CD4-positive, alpha-beta T cell (primary cell): ENCODE data around the gene NLK. TPM values are rescaled to one million over a fixed set of nuclear protein-coding genes. Genes with fewer than 3 reads are reported as not detected.

Experiments used
- ATAC-seq: fragments of 200-7000 bp; cut with Tn5 transposase; one replicate; pipeline ENCODE4 v1.10.0; 2022; ENCODE audit warnings: mild to moderate bottlenecking; ENCODE audit not compliant: poor library complexity
- CTCF ChIA-PET: fragments of 350-600 bp; sonication (Branson Sonifier 250); formaldehyde crosslinking; loops from one replicate; lab custom pipeline; 2021; ENCODE audit warnings: antibody characterized with exemption, inconsistent platforms; lab: Charles Lee
- POLR2A ChIA-PET: fragments of 350-600 bp; sonication (Branson Sonifier 250); formaldehyde crosslinking; loops from one replicate; lab custom pipeline; 2021; ENCODE audit warnings: antibody characterized with exemption, inconsistent platforms; lab: Charles Lee
- DNase-seq, 14 experiments: peaks; one replicate each; pipeline ENCODE4 v3.0.0-alpha.2; 2013 to 2020; ENCODE audit warnings: mixed read lengths in 2 of 14
- H3K27ac ChIP-seq, 2 donors: one replicate each; pipeline versions ENCODE4 v1.5.1 to v1.7.0; 2013; ENCODE audit warnings: low read length in 2 of 2, low read depth in 1 of 2, mild to moderate bottlenecking in 1 of 2
- H3K27me3 ChIP-seq, 2 experiments: 1 replicate in 1 of 2; 2 replicates in 1 of 2; pipeline versions ENCODE4 v1.6.1 to v1.7.0; 2013; ENCODE audit warnings: low read length in 2 of 2, control low read depth in 1 of 2, mild to moderate bottlenecking in 1 of 2, moderate library complexity in 1 of 2; ENCODE audit not compliant: insufficient read depth in 2 of 2, control insufficient read depth in 1 of 2
- H3K36me3 ChIP-seq: one replicate; pipeline ENCODE4 v1.6.1; 2013; ENCODE audit warnings: low read length, control low read depth; ENCODE audit not compliant: insufficient read depth
- H3K4me1 ChIP-seq: one replicate; pipeline ENCODE4 v1.6.1; 2013; ENCODE audit warnings: low read length, control low read depth; ENCODE audit not compliant: insufficient read depth
- H3K4me3 ChIP-seq: one replicate; pipeline ENCODE4 v1.5.1; 2013; ENCODE audit warnings: mild to moderate bottlenecking, low read length, moderate library complexity
- H3K9me3 ChIP-seq, 2 experiments: 1 replicate in 1 of 2; 2 replicates in 1 of 2; pipeline versions ENCODE4 v1.6.1 to v1.7.0; 2013; ENCODE audit warnings: low read length in 2 of 2, mild to moderate bottlenecking in 2 of 2, control low read depth in 1 of 2, moderate library complexity in 1 of 2; ENCODE audit not compliant: control insufficient read depth in 1 of 2, insufficient read depth in 1 of 2
- H3K27ac Mint-ChIP-seq: one replicate; pipeline ENCODE4 v1.8.0; 2020; ENCODE audit warnings: mixed read lengths
- H3K27me3 Mint-ChIP-seq: one replicate; pipeline ENCODE4 v1.8.0; 2021; ENCODE audit warnings: mixed read lengths
- H3K36me3 Mint-ChIP-seq: one replicate; pipeline ENCODE4 v1.8.0; 2021; ENCODE audit warnings: low read depth, mixed read lengths
- H3K4me1 Mint-ChIP-seq: one replicate; pipeline ENCODE4 v1.8.0; 2021; ENCODE audit warnings: low read depth, mixed read lengths
- H3K4me3 Mint-ChIP-seq: one replicate; pipeline ENCODE4 v1.8.0; 2020; ENCODE audit warnings: mild to moderate bottlenecking, mixed read lengths
- H3K9me3 Mint-ChIP-seq: one replicate; pipeline ENCODE4 v1.8.0; 2020; ENCODE audit warnings: mixed read lengths
- intact Hi-C, 2 experiments: fragments of 100-400 bp; cut with DNase I in 1 of 2; cut with micrococcal nuclease in 1 of 2; formaldehyde crosslinking; loops; one replicate each; pipeline versions ENCODE4 v1.15.1 to v1.9.0; 2023 to 2025; cut with DNase I, micrococcal nuclease
- total RNA-seq, 174 experiments: library from RNA in 2 of 174; stranded (reverse) in 2 of 174; gene quantifications; one replicate each; pipeline ENCODE4 v1.2.3 and lab custom pipeline; 2021 to 2026
- TF ChIP-seq, protein P1 (sequence below): fragments of 200-600 bp; IDR thresholded peaks from one replicate; pipeline ENCODE4 v1.8.0; 2022; ENCODE audit warnings: antibody characterized with exemption, mild to moderate bottlenecking

The NLK gene
- total RNA-seq, 2 experiments from 2014 or later, result 6.8 to 7.7 TPM

DNA sequence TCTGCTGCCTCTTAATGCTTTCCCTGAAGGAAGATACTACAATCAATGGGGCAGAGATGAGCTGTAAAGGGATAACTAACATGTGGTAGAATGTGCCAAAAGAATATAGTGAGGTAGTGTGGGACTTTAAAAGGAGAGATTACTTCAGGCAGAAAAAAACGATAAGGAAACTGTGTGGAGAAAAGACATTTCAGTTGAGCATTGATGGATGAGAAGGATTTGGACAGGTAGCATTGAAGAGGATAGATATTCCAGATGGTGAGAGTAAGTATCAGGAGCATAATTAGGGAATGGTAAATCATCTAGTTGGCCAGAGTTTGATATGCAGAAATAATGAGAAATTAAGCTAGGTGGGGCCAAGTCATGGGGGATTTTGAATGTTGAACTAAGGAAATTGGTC, 97.3 kb downstream of the NLK start:
- ChIA-PET CTCF (interaction anchor here (1.2 to 2.4 kb wide), 2 partner anchors 10 to 39 kb away, joined by 3 to 9 read pairs; no protein-coding TSS in a partner anchor), POLR2A (no interaction called here)
- intact Hi-C loops, result no loop called here
- Histone ChIP-seq H3K4me3 (no peak overlapping the region), H3K27me3 (no peaks in the 10 kb centered on the region), H3K9me3 (no peaks in the 10 kb centered on the region), H3K27ac (no peak overlapping the region), H3K4me1 (no peaks in the 10 kb centered on the region), H3K36me3 (no peaks in the 10 kb centered on the region)
- H3K36me3 Mint-ChIP-seq, result peaks cover 39% of the 10 kb centered on the region
- TF ChIP-seq, protein P1, sequence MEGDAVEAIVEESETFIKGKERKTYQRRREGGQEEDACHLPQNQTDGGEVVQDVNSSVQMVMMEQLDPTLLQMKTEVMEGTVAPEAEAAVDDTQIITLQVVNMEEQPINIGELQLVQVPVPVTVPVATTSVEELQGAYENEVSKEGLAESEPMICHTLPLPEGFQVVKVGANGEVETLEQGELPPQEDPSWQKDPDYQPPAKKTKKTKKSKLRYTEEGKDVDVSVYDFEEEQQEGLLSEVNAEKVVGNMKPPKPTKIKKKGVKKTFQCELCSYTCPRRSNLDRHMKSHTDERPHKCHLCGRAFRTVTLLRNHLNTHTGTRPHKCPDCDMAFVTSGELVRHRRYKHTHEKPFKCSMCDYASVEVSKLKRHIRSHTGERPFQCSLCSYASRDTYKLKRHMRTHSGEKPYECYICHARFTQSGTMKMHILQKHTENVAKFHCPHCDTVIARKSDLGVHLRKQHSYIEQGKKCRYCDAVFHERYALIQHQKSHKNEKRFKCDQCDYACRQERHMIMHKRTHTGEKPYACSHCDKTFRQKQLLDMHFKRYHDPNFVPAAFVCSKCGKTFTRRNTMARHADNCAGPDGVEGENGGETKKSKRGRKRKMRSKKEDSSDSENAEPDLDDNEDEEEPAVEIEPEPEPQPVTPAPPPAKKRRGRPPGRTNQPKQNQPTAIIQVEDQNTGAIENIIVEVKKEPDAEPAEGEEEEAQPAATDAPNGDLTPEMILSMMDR, result no peak
- no peak overlapping the region for H3K27ac Mint-ChIP-seq
- DNase-seq, result no peak
- H3K4me1 Mint-ChIP-seq, result no peaks in the 10 kb centered on the region
- no peak for ATAC-seq
- no peak overlapping the region for H3K4me3 Mint-ChIP-seq
- no peaks in the 10 kb centered on the region for H3K9me3 Mint-ChIP-seq
- H3K27me3 Mint-ChIP-seq, result no peaks in the 10 kb centered on the region

DNA sequence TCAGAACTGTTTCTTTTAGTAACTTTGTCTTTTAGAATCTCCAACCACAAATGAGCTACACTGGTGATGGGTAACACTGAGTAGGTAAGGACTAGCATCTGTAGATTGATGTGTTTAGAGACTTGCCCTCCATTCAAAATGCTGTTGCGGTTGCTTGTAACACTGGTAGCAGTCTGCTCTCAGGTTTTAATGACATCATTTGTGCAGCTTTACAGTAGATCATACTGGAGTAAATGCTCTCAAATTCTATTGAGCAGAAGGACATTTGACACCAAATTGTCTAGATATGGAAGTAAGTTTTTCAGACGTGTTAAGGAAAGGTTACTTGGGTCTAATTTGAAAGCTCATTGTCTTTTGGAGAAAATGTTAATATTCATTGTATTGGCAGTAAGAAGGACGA, 98.8 kb downstream of the NLK start:
- no peaks in the 10 kb centered on the region for H3K4me1 Mint-ChIP-seq
- no peaks in the 10 kb centered on the region for H3K27me3 Mint-ChIP-seq
- H3K4me3 Mint-ChIP-seq, result no peak overlapping the region
- TF ChIP-seq, protein P1, result no peak
- Histone ChIP-seq H3K36me3 (no peaks in the 10 kb centered on the region), H3K4me1 (no peaks in the 10 kb centered on the region), H3K4me3 (no peak overlapping the region), H3K9me3 (no peaks in the 10 kb centered on the region), H3K27ac (no peak overlapping the region), H3K27me3 (no peaks in the 10 kb centered on the region)
- CTCF ChIA-PET, result interaction anchor here (1.2 to 2.4 kb wide), 2 partner anchors 9 to 40 kb away, joined by 3 to 9 read pairs; no protein-coding TSS in a partner anchor
- DNase-seq (no peak), ATAC-seq (no peak)
- no peaks in the 10 kb centered on the region for H3K9me3 Mint-ChIP-seq
- H3K36me3 Mint-ChIP-seq, result peaks cover 26% of the 10 kb centered on the region
- intact Hi-C loops, result no loop called here
- no peak overlapping the region for H3K27ac Mint-ChIP-seq
- POLR2A ChIA-PET, result no interaction called here

- DNase-seq (no peak), ATAC-seq (no peak)
- Histone ChIP-seq H3K27ac (no peak overlapping the region), H3K27me3 (no peaks in the 10 kb centered on the region), H3K4me3 (no peak overlapping the region), H3K36me3 (no peaks in the 10 kb centered on the region), H3K4me1 (no peaks in the 10 kb centered on the region), H3K9me3 (no peaks in the 10 kb centered on the region)
- TF ChIP-seq, protein P1, result no peak
- no peak overlapping the region for H3K4me3 Mint-ChIP-seq
- POLR2A ChIA-PET, result no interaction called here
- H3K36me3 Mint-ChIP-seq, result peaks cover 23% of the 10 kb centered on the region
- H3K27ac Mint-ChIP-seq, result no peak overlapping the region
- no peaks in the 10 kb centered on the region for H3K9me3 Mint-ChIP-seq
- H3K4me1 Mint-ChIP-seq, result no peaks in the 10 kb centered on the region
- no peaks in the 10 kb centered on the region for H3K27me3 Mint-ChIP-seq
- CTCF ChIA-PET, result interaction anchor here (2.4 kb wide), 1 partner anchor 8 kb away, joined by 9 read pairs; no protein-coding TSS in a partner anchor
- intact Hi-C loops, result no loop called here
Observed at GRCh38 chr17:28141773-28142172, 99.3 kb downstream of the NLK start.
